Trophoblast cell (in vitro differentiated cells and primary cell): ENCODE measurements around the gene MOCOS.

Experiments
- DNase-seq, 2 donors: peaks; one replicate each; pipeline ENCODE4 v3.0.0-alpha.2; 2016
- H2AFZ ChIP-seq: 2 replicates; pipeline ENCODE4 v1.6.1; 2013; ENCODE audit warnings: low read length, moderate library complexity, mild to moderate bottlenecking; ENCODE audit not compliant: insufficient read depth, poor library complexity
- H2AK5ac ChIP-seq: 2 replicates; pipeline ENCODE4 v1.6.1; 2013; ENCODE audit warnings: mild to moderate bottlenecking, low read length
- H2BK120ac ChIP-seq: 2 replicates; pipeline ENCODE4 v1.6.1; 2013; ENCODE audit warnings: low read length, mild to moderate bottlenecking, moderate library complexity; ENCODE audit not compliant: insufficient read depth, poor library complexity
- H2BK12ac ChIP-seq: 2 replicates; pipeline ENCODE4 v1.6.1; 2013; ENCODE audit warnings: mild to moderate bottlenecking, low read length, moderate library complexity
- H2BK5ac ChIP-seq: 2 replicates; pipeline ENCODE4 v1.6.1; 2013; ENCODE audit warnings: low read length, low read depth, moderate library complexity, mild to moderate bottlenecking; ENCODE audit not compliant: poor library complexity
- H3K14ac ChIP-seq: 2 replicates; pipeline ENCODE4 v1.6.1; 2013; ENCODE audit warnings: mild to moderate bottlenecking, low read length
- H3K18ac ChIP-seq: 2 replicates; pipeline ENCODE4 v1.6.1; 2013; ENCODE audit warnings: mild to moderate bottlenecking, low read length
- H3K23ac ChIP-seq: 2 replicates; pipeline ENCODE4 v1.6.1; 2013; ENCODE audit warnings: low read length
- H3K27ac ChIP-seq: 2 replicates; pipeline ENCODE4 v1.5.1; 2013; ENCODE audit warnings: low read depth, mild to moderate bottlenecking, inconsistent platforms, low read length, moderate library complexity
- H3K27me3 ChIP-seq: 2 replicates; pipeline ENCODE4 v1.6.1; 2013; ENCODE audit warnings: inconsistent platforms, mild to moderate bottlenecking, low read length, moderate library complexity; ENCODE audit not compliant: insufficient read depth
- H3K36me3 ChIP-seq, 2 experiments: 1 replicate in 1 of 2; 2 replicates in 1 of 2; pipeline ENCODE4 v1.6.1; 2013; ENCODE audit warnings: low read length in 2 of 2, mild to moderate bottlenecking in 2 of 2, moderate library complexity in 1 of 2; ENCODE audit not compliant: insufficient read depth in 2 of 2, control insufficient read depth in 1 of 2
- H3K4ac ChIP-seq: 2 replicates; pipeline ENCODE4 v1.6.1; 2013; ENCODE audit warnings: low read depth, mild to moderate bottlenecking, low read length, moderate library complexity
- H3K4me1 ChIP-seq, 2 experiments: 1 replicate in 1 of 2; 2 replicates in 1 of 2; pipeline ENCODE4 v1.6.1; 2013; ENCODE audit warnings: low read length in 2 of 2, mild to moderate bottlenecking in 2 of 2, moderate library complexity in 1 of 2; ENCODE audit not compliant: insufficient read depth in 2 of 2, control insufficient read depth in 1 of 2
- H3K4me2 ChIP-seq: 2 replicates; pipeline ENCODE4 v1.6.1; 2013; ENCODE audit warnings: inconsistent platforms, mild to moderate bottlenecking, low read length, moderate library complexity
- H3K4me3 ChIP-seq: 2 replicates; pipeline ENCODE4 v1.5.1; 2013; ENCODE audit warnings: mild to moderate bottlenecking, low read depth, low read length, inconsistent platforms
- H3K79me1 ChIP-seq: one replicate; pipeline ENCODE4 v1.6.1; 2013; ENCODE audit warnings: low read length
- H3K79me2 ChIP-seq: 2 replicates; pipeline ENCODE4 v1.6.1; 2013; ENCODE audit warnings: low read length, mild to moderate bottlenecking; ENCODE audit not compliant: control insufficient read depth, insufficient read depth, poor library complexity
- H3K9ac ChIP-seq: 2 replicates; pipeline ENCODE4 v1.6.1; 2013; ENCODE audit warnings: mild to moderate bottlenecking, low read length
- H3K9me3 ChIP-seq: 2 replicates; pipeline ENCODE4 v1.6.1; 2013; ENCODE audit warnings: low read depth, mild to moderate bottlenecking, control low read depth, inconsistent platforms, low read length; ENCODE audit not compliant: insufficient read depth
- H4K12ac ChIP-seq: 2 replicates; pipeline ENCODE4 v1.6.1; 2013; ENCODE audit warnings: low read depth, mild to moderate bottlenecking, low read length, moderate library complexity
- H4K8ac ChIP-seq: 2 replicates; pipeline ENCODE4 v1.6.1; 2013; ENCODE audit warnings: low read depth, mild to moderate bottlenecking, low read length, moderate library complexity
- H4K91ac ChIP-seq: one replicate; pipeline ENCODE4 v1.6.1; 2013; ENCODE audit warnings: low read depth, mild to moderate bottlenecking, low read length, moderate library complexity
- WGBS: extraction: QIAGEN DNeasy Blood & Tissue Kit; methylation state at CpG from one replicate; pipeline ENCODE4 v1.1.7; 2013; ENCODE audit warnings: missing lambda C conversion rate; ENCODE audit not compliant: insufficient read length, insufficient coverage; ENCODE audit errors: extremely low coverage; 5-methylcytosine and 5-hydroxymethylcytosine counted together

Gene MOCOS

GRCh38 chr18:36186461-36187192 lies 670 bp upstream of the MOCOS start:
- H4K91ac ChIP-seq = no peak overlapping the region
- H2AK5ac ChIP-seq = no peak overlapping the region
- H4K8ac ChIP-seq = no peak overlapping the region
- peak overlapping the region; percentile 93 for H3K4me2 ChIP-seq
- H3K9me3 ChIP-seq = peaks cover 9% of the 10 kb centered on the region
- H3K23ac ChIP-seq = no peak overlapping the region
- H3K36me3 ChIP-seq = no peaks in the 10 kb centered on the region
- H3K79me1 ChIP-seq = peaks cover 3% of the 10 kb centered on the region
- no peak overlapping the region for H2BK120ac ChIP-seq
- no peak overlapping the region for H3K4ac ChIP-seq
- H4K12ac ChIP-seq = no peak overlapping the region
- DNase-seq = peak; percentile 22 to 43
- WGBS = no CpG with 5 or more reads among the region's 47 CpGs
- H3K14ac ChIP-seq = no peak overlapping the region
- H3K18ac ChIP-seq = no peak overlapping the region
- no peak overlapping the region for H2BK12ac ChIP-seq
- H3K4me3 ChIP-seq = peak overlapping the region; percentile 75
- no peak overlapping the region for H3K9ac ChIP-seq
- peaks cover 5 to 11% of the 10 kb centered on the region in 2 experiments for H3K4me1 ChIP-seq
- peak overlapping the region; percentile 37 for H2AFZ ChIP-seq
- H3K27me3 ChIP-seq = peaks cover 24% of the 10 kb centered on the region
- H3K27ac ChIP-seq = no peak overlapping the region
- H2BK5ac ChIP-seq = no peak overlapping the region
- no peaks in the 10 kb centered on the region for H3K79me2 ChIP-seq

DNA sequence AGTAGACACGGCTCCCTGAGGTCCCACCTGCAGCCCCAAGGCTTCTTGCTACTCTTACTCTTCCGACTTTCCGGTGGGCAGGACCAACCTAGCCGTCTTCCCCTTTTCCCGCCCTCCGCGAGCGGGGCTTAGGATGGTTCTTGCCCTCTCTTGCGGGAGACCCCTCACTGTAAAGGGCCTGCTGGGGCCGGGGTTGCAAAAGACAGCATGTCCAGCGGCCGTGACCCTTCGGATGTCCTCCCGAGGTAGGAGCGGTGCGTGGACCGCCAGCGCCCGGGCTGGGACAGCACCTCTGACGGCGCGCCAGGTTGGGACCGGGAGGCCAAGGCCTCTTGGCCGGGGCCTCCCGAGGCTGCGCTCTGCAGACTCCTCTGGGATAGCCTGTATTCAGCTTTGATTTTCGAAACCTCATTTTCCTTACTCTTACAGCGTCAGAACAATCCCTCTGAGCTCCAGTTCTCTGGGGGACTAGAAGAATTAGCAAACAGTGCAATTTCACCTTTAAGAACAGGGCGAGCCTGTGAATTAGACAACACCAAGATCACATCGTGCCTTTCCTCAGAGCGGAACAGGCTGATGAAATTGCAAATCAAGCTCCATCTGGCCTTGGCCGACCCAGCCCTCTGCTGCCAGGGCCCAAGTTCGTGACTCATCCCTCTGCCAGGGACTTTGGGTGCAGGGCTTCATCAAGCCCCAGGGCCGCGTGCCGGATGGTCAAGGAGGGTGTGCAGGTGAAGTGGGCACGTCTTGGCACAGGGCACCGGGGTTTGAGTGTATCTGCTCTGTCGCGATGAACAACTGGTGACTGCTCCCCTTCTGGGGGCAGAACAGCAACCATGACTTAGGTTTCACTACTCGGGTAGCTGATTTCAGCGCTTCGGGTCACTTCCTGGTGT lies 777 bp downstream of the MOCOS start:
- WGBS = no CpG with 5 or more reads among the region's 43 CpGs
- no peaks in the 10 kb centered on the region for H3K36me3 ChIP-seq

DNA sequence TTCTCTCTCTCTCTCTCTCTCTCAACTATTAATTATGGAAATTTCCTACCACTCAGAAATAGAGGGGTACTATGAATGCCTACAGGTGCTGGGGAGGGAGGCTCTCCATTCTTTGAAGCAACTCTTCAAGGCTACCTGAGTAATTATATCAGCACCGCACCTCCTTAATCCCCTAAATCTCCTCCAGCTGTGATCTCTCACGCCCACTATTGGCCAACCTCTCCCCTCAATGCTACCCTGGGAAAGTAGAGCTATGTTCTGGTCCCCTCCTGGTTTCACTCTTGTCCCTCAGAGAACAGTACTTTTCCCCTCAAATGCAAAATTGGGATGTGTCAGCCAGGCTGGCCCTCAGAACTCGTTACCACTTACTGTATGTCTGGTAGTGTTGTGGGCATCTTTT lies 1.6 kb downstream of the MOCOS start:
- Histone ChIP-seq H3K4me1 (peaks cover 5 to 11% of the 10 kb centered on the region in 2 experiments), H3K18ac (no peak overlapping the region), H3K4ac (no peak overlapping the region), H3K14ac (no peak overlapping the region), H2BK120ac (no peak overlapping the region), H3K9me3 (peaks cover 6% of the 10 kb centered on the region), H4K91ac (no peak overlapping the region), H2AK5ac (no peak overlapping the region), H2AFZ (no peak overlapping the region), H3K27me3 (peaks cover 24% of the 10 kb centered on the region), H3K23ac (no peak overlapping the region), H2BK5ac (no peak overlapping the region), H3K79me1 (peaks cover 3% of the 10 kb centered on the region), H3K79me2 (no peaks in the 10 kb centered on the region), H4K8ac (no peak overlapping the region), H3K4me3 (no peak overlapping the region), H3K9ac (no peak overlapping the region), H3K4me2 (no peak overlapping the region), H3K27ac (no peak overlapping the region), H3K36me3 (no peaks in the 10 kb centered on the region), H4K12ac (no peak overlapping the region), H2BK12ac (no peak overlapping the region)
- no peak for DNase-seq
- no CpG with 5 or more reads among the region's 3 CpGs for WGBS

More for the DNA sequence above, 777 bp downstream of the MOCOS start:
- Histone ChIP-seq H3K9me3 (peaks cover 8% of the 10 kb centered on the region), H2AK5ac (no peak overlapping the region), H3K27me3 (peaks cover 24% of the 10 kb centered on the region), H3K79me2 (no peaks in the 10 kb centered on the region), H3K27ac (no peak overlapping the region), H2BK5ac (no peak overlapping the region), H2BK12ac (no peak overlapping the region), H3K4me2 (peak overlapping the region; percentile 93), H3K18ac (no peak overlapping the region), H3K4me3 (peak overlapping the region; percentile 75), H3K4ac (no peak overlapping the region), H3K23ac (no peak overlapping the region), H4K91ac (no peak overlapping the region), H3K4me1 (peaks cover 5 to 11% of the 10 kb centered on the region in 2 experiments), H2BK120ac (no peak overlapping the region), H3K79me1 (peaks cover 3% of the 10 kb centered on the region), H3K14ac (no peak overlapping the region), H3K9ac (no peak overlapping the region), H4K12ac (no peak overlapping the region), H2AFZ (peak overlapping the region; percentile 28), H4K8ac (peak overlapping the region; percentile 31)
- peak in 1 of 2 donors; percentile 13 for DNase-seq

- Histone ChIP-seq H3K9me3 (peaks cover 6% of the 10 kb centered on the region), H3K79me1 (peaks cover 3% of the 10 kb centered on the region), H2BK120ac (no peak overlapping the region), H2AK5ac (no peak overlapping the region), H3K9ac (no peak overlapping the region), H3K4me2 (no peak overlapping the region), H2BK5ac (no peak overlapping the region), H3K4ac (no peak overlapping the region), H3K4me1 (peaks cover 5 to 11% of the 10 kb centered on the region in 2 experiments), H4K12ac (no peak overlapping the region), H2AFZ (no peak overlapping the region), H4K91ac (no peak overlapping the region), H4K8ac (no peak overlapping the region), H3K14ac (no peak overlapping the region), H3K18ac (no peak overlapping the region), H3K27me3 (peaks cover 24% of the 10 kb centered on the region), H3K23ac (no peak overlapping the region), H3K4me3 (no peak overlapping the region), H3K79me2 (no peaks in the 10 kb centered on the region), H2BK12ac (no peak overlapping the region), H3K27ac (no peak overlapping the region), H3K36me3 (no peaks in the 10 kb centered on the region)
- no peak for DNase-seq
- no CpG with 5 or more reads among the region's 4 CpGs for WGBS
Measured at GRCh38 chr18:36189486-36189885, 2.2 kb downstream of the MOCOS start.
